Measurements from ENCODE around the gene CLNK.
"Not testable (repeated sequence)": the region's sequence is repeated elsewhere in the genome, so short reads cannot be mapped to it uniquely, and the experiment has no call there.

The CLNK gene

DNA sequence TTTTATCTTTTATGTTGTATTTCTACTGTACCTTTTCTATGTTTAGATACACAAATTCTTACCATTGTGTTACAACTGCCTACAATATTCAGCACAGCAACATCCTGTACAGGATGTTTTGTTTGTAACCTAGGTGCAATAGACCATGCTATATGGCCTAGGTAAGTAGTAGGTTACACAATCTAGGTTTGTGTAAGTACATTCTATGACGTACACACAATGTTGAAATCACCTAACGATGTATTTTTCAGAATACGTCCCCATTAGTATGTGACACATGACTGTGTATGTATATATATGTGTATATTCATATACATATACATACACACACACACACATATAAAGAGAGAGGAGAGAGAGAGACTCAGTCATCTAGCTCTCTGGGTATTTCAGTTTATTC lies 103.5 kb downstream of the CLNK start:
- no peak for DNase-seq
- CTCF ChIA-PET, result interaction anchor here (0.6 to 1.9 kb wide), 7 partner anchors 9 to 907 kb away, joined by 3 to 10 read pairs (median 3); no protein-coding TSS in a partner anchor
- Mint-ChIP-seq H3K36me3 (no peaks in the 10 kb centered on the region), H3K9me3 (no peaks in the 10 kb centered on the region), H3K4me1 (peaks cover 36% of the 10 kb centered on the region), H3K27me3 (peaks cover 3% of the 10 kb centered on the region), H3K4me3 (no peak overlapping the region), H3K27ac (no peak overlapping the region)

DNA sequence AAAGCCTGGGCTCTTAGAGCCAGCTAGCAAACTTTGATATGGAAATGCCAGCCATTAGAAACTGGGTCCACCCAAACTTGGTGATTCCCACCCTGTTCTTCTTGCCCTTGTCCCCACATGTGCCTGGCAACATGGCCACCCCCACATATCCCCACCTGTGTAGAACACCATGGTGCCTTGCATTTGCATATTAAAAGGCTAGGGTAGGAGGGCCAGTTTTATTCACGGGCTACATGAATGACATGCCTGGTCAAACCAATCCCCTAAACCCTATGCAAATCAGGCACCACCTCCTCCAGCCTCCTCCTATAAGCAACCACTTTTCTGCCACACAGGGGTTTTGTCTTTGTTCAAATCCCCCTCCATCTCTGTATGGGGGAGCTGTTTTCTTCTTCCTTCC lies 104.9 kb downstream of the CLNK start:
- Mint-ChIP-seq H3K9me3 (no peaks in the 10 kb centered on the region), H3K4me3 (no peak overlapping the region), H3K27me3 (peaks cover 3% of the 10 kb centered on the region), H3K36me3 (no peaks in the 10 kb centered on the region), H3K4me1 (peaks cover 35% of the 10 kb centered on the region), H3K27ac (no peak overlapping the region)
- CTCF ChIA-PET, result no interaction called here
- DNase-seq, result no peak

DNA sequence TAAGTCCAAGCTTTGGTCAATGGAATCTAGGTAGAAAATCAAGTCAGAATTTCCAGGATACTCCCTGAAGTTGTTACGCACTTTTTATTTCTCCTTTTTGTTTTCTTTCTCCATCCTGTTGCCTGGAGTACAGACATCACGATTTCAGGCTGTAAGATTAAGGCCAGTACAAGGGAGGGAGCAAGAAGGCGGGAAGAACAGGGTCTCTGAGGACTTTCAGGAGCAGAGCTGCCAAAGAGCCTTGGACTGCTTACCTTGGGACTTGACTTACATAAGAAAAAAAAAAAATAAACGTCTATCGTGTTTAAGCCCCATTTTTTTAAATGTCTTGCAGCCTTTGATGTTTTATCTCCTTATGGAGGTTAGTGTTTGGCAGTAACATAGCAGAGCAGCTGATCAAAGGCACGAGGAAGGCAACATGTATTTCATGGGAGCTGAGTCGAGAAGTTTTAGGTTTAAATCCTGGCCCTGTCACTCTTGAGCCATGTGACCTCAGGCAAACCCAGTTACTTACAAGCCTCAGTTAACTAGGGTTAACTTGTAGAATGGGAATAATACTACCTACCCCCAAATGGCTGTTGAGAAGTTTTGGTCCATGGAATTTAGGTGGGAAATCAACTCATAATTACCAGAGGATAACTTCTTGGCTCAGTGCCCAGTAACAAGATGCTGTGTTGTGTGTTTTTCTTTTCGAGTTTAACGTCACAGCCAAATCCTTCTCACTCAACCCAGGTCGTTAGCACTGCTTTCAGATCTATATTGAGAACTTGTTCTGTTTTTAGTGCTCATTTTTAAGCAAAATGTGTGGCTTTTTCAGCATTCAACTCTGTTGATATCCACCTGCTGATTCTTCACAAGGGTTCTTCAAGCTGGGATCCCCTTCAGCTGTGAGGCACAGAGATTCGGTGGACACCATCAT lies 106.8 kb downstream of the CLNK start:
- Mint-ChIP-seq H3K27me3 (peaks cover 3% of the 10 kb centered on the region), H3K9me3 (no peaks in the 10 kb centered on the region), H3K27ac (no peak overlapping the region), H3K4me3 (no peak overlapping the region), H3K36me3 (no peaks in the 10 kb centered on the region), H3K4me1 (peaks cover 27% of the 10 kb centered on the region)
- DNase-seq, result no peak
- CTCF ChIA-PET, result interaction anchor here (0.6 to 1.7 kb wide), 3 partner anchors 29 to 419 kb away, joined by 3 to 6 read pairs (median 4); no protein-coding TSS in a partner anchor

DNA sequence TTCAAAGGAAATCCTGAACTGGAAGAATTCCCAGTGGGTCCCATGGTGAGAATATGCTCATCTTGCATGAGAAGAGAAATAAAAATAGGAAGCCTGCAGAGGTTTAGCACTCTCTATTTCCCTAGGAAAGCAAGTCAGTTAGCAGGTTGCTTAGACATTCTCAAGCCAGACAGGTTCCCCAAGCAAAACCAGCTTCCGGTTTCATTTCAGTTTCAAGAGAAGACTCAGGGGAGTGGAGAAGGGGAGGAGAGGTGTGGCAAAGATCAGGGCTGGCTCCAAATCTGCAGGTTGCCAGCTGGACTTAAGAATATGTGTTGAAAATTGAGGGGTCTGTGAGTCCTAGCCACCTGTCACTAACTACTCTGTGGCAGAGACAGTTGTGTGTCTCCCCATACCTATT lies 107.5 kb downstream of the CLNK start:
- CTCF ChIA-PET, result interaction anchor here (0.6 to 1.7 kb wide), 4 partner anchors 28 to 419 kb away, joined by 3 to 6 read pairs (median 4); no protein-coding TSS in a partner anchor
- DNase-seq, result peak; percentile 27
- no peak overlapping the region for H3K4me3 Mint-ChIP-seq
- peaks cover 3% of the 10 kb centered on the region for H3K27me3 Mint-ChIP-seq
- H3K9me3 Mint-ChIP-seq, result no peaks in the 10 kb centered on the region
- H3K36me3 Mint-ChIP-seq, result no peaks in the 10 kb centered on the region
- H3K4me1 Mint-ChIP-seq, result peaks cover 27% of the 10 kb centered on the region
- H3K27ac Mint-ChIP-seq, result peak overlapping the region; percentile 33

DNA sequence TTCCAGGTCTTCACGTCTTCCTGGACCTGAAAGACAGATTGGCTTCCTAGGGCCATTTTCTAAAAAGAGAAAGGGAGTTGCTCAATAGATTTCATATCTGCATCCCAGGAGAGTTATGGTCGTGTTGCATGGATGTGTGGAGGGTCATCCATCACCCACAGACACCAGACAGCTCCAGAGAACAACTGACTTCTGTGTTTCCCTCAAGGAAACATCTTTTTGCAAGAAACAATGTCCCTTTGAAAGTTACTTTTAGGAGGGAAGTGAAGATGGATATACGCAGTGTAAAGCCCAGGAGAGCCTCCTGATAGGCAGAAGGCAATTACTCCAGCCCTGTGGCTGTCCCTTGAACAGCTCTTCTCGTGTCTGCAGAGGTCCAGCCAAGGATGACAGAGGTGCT lies 108.3 kb downstream of the CLNK start:
- Mint-ChIP-seq H3K27ac (no peak overlapping the region), H3K4me3 (no peak overlapping the region), H3K27me3 (peaks cover 3% of the 10 kb centered on the region), H3K9me3 (no peaks in the 10 kb centered on the region), H3K36me3 (no peaks in the 10 kb centered on the region), H3K4me1 (peaks cover 27% of the 10 kb centered on the region)
- DNase-seq, result no peak
- CTCF ChIA-PET, result interaction anchor here (1.4 to 1.7 kb wide), 2 partner anchors 43 to 418 kb away, joined by 4 to 6 read pairs; no protein-coding TSS in a partner anchor

DNA sequence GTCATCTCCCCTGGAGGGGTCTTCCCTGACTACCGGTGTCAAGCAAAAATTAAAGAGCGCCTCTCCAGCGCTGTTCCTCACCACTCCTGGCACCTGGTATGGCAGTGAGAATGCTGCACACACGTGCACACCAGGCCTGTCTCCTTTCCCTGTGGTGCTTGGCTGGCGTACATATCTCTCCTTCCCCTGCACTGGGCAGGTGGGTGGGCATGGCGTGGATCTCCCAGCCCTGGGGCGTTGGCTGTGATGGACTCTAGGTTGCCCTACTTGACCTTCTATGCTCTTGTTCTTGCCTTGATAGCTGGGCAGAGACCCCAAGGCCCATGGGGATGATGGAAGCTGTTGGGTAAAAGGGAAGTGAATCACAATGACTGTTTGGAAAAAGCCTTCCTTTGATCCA lies 109.2 kb downstream of the CLNK start:
- Mint-ChIP-seq H3K36me3 (no peaks in the 10 kb centered on the region), H3K27ac (no peak overlapping the region), H3K4me1 (peaks cover 27% of the 10 kb centered on the region), H3K27me3 (peaks cover 3% of the 10 kb centered on the region), H3K4me3 (no peak overlapping the region), H3K9me3 (no peaks in the 10 kb centered on the region)
- DNase-seq, result no peak
- CTCF ChIA-PET, result no interaction called here

DNA sequence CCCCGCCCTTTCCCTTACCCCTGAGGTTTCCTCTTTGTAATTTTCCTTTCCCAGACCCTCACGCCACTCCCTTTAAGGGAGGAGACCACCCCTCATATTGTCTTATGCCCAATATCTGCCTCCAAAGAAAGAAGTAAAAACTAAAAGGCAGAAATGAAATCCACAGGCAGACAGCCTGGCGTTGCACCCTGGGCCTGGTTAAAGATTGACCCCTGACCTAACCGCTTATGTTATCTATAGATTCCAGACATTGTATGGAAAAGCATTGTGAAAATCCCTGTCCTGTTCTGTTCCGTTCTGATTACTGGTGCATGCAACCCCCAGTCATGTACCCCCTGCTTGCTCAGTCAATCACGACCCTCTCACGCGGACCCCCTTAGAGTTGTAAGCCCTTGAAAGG lies 110.0 kb downstream of the CLNK start:
- H3K27me3 Mint-ChIP-seq, H3K27ac Mint-ChIP-seq, H3K4me3 Mint-ChIP-seq, H3K36me3 Mint-ChIP-seq, DNase-seq, CTCF ChIA-PET, H3K9me3 Mint-ChIP-seq: not testable (repeated sequence)
- peaks cover 27% of the 10 kb centered on the region for H3K4me1 Mint-ChIP-seq

DNA sequence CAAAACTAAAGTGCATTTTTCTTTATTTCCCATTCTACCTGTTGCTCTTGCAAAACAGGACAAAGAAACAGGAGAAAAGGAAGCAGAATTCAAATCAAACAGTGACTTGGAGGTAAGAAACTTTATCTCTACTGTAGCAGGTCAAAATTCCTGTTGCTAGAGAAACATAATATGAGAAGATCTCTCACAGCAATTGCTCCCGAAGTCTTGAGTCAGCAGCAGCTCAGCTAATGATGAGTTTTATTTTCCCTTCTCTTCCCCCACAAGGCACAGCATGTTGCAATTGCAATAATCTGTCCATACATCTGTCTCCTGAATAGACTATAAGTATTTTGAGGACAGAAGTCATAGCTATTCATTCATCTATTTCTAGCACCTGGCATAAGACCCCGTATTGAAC lies 112.7 kb downstream of the CLNK start:
- Mint-ChIP-seq H3K27ac (no peak overlapping the region), H3K4me3 (no peak overlapping the region), H3K27me3 (peaks cover 12% of the 10 kb centered on the region), H3K9me3 (no peaks in the 10 kb centered on the region), H3K4me1 (peaks cover 15% of the 10 kb centered on the region), H3K36me3 (no peaks in the 10 kb centered on the region)
- CTCF ChIA-PET, result no interaction called here
- DNase-seq, result no peak

DNA sequence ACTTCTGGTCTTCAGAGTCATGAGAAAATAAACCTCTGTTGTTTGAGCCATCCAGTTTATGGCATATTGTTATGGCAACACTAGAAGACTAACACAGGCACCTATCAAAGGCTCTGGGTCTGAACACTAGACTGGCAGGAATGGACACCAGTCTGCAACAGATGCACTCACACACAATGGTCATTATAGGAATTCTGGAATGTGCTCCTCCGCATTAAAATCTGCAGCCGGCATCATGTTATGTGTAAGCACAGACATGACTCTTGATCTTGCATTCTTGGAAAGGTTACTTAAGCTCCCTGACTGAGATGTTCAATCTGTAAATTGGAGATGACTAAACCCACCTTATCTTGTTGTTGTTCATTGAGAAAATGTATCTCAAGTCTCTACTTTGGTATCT lies 115.1 kb downstream of the CLNK start:
- H3K36me3 Mint-ChIP-seq, result no peaks in the 10 kb centered on the region
- no peaks in the 10 kb centered on the region for H3K9me3 Mint-ChIP-seq
- no peak overlapping the region for H3K4me3 Mint-ChIP-seq
- no peak for DNase-seq
- H3K27ac Mint-ChIP-seq, result no peak overlapping the region
- H3K4me1 Mint-ChIP-seq, result peaks cover 5% of the 10 kb centered on the region
- CTCF ChIA-PET, result no interaction called here
- H3K27me3 Mint-ChIP-seq, result peaks cover 12% of the 10 kb centered on the region

DNA sequence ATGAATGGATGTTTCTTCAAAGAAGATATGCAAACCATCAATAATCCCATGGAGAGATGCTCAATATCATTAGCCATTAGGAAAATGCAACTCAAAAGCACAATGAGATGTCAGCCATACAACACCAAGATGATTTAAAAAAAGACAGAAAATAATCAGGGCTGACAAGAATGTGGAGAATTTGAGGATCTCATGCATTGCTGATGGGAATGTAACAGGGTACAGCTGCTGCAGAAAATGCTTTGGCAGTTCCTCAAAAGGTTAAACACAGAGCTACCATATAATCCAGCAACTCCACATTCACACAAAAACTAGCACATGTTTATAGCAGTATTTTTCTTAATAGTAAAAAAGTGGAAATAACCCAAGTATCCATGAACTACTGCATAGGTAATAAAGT lies 116.8 kb downstream of the CLNK start:
- no peaks in the 10 kb centered on the region for H3K9me3 Mint-ChIP-seq
- H3K27ac Mint-ChIP-seq, result no peak overlapping the region
- H3K36me3 Mint-ChIP-seq, result no peaks in the 10 kb centered on the region
- peaks cover 12% of the 10 kb centered on the region for H3K27me3 Mint-ChIP-seq
- H3K4me1 Mint-ChIP-seq, result no peaks in the 10 kb centered on the region
- CTCF ChIA-PET, result no interaction called here
- no peak overlapping the region for H3K4me3 Mint-ChIP-seq
- DNase-seq, result no peak

DNA sequence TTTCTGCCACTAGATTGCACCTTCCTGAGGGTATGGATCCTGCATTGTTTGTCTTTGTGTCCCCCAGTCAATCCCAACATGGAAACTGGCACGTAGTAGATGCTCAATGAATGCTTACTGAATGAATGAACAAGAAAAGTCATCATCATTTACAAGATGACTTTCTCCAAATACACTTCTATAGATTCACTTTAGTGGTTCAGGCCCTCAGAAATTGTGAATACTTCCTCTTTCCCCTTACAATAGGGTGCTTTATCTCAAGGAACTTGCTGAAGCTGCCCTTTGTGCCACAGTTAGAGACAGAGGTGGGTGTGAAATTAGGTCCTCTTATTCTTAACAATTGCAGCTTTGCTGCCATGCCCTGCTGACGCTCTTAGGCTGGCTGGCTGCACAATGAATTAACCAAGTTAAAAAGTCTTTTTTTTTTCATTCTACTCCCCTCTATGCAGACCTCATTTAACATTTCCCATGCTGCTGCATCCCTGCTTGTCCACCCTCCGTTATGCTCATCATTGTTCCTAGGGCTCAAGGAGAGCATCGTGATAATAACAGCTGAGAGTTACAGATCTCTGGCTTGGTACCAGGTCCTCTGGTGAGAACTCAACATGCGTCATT lies 119.3 kb downstream of the CLNK start:
- no peak overlapping the region for H3K27ac Mint-ChIP-seq
- H3K9me3 Mint-ChIP-seq, result no peaks in the 10 kb centered on the region
- no peak for DNase-seq
- CTCF ChIA-PET, result interaction anchor here (1.3 kb wide), 1 partner anchor 17 kb away, joined by 3 read pairs; no protein-coding TSS in a partner anchor
- no peaks in the 10 kb centered on the region for H3K4me1 Mint-ChIP-seq
- no peaks in the 10 kb centered on the region for H3K36me3 Mint-ChIP-seq
- H3K27me3 Mint-ChIP-seq, result peaks cover 18% of the 10 kb centered on the region
- H3K4me3 Mint-ChIP-seq, result no peak overlapping the region

DNA sequence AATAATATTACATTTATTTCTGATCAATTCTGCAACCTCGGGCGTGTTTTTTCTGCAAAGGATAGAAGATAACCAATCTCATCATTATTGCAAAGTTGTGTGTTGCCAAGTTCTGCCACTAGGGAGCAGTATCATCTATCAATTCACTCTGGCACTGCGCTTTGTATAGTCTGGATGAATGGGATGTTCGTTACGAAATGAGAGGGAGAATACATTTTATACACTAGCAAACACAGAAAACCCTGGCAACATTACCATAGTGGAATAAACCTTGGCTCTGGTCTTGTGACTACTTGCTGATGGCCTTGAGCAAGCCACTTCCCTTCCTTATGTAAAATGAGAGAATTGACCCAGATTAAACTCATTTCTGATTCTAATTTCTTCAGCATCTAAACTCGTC lies 129.9 kb downstream of the CLNK start:
- Mint-ChIP-seq H3K4me3 (no peak overlapping the region), H3K4me1 (peaks cover 2% of the 10 kb centered on the region), H3K36me3 (no peaks in the 10 kb centered on the region), H3K27ac (no peak overlapping the region), H3K9me3 (no peaks in the 10 kb centered on the region), H3K27me3 (peaks cover 9% of the 10 kb centered on the region)
- DNase-seq, result peak; percentile 65
- CTCF ChIA-PET, result interaction anchor here (0.7 to 10.4 kb wide), 8 partner anchors 27 to 1165 kb away, joined by 3 to 85 read pairs (median 3); no protein-coding TSS in a partner anchor

DNA sequence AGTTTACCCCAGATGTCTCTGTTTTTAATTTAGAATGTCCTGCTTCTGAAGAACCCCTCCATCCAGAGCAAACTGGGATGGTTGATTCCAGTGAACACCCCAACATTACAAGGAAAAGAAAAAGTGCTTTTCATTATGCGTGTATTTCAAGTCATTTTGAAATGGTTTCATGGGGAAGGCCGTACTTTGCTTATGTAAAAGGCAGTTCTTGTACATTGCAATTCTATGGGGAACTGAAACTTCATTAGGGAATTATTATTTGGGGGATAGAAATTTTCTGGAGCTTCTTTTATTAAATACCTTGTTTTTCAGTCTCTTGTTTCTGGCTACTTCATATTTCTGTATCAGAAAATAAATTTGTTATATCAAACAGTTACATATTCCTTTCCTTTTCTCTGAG lies 130.4 kb downstream of the CLNK start:
- CTCF ChIA-PET, result interaction anchor here (0.7 to 10.4 kb wide), 5 partner anchors 16 to 395 kb away, joined by 4 to 85 read pairs (median 5); no protein-coding TSS in a partner anchor
- no peak for DNase-seq
- H3K9me3 Mint-ChIP-seq, result no peaks in the 10 kb centered on the region
- H3K27me3 Mint-ChIP-seq, result peaks cover 5% of the 10 kb centered on the region
- H3K36me3 Mint-ChIP-seq, result no peaks in the 10 kb centered on the region
- peaks cover 2% of the 10 kb centered on the region for H3K4me1 Mint-ChIP-seq
- H3K27ac Mint-ChIP-seq, result no peak overlapping the region
- H3K4me3 Mint-ChIP-seq, result no peak overlapping the region

DNA sequence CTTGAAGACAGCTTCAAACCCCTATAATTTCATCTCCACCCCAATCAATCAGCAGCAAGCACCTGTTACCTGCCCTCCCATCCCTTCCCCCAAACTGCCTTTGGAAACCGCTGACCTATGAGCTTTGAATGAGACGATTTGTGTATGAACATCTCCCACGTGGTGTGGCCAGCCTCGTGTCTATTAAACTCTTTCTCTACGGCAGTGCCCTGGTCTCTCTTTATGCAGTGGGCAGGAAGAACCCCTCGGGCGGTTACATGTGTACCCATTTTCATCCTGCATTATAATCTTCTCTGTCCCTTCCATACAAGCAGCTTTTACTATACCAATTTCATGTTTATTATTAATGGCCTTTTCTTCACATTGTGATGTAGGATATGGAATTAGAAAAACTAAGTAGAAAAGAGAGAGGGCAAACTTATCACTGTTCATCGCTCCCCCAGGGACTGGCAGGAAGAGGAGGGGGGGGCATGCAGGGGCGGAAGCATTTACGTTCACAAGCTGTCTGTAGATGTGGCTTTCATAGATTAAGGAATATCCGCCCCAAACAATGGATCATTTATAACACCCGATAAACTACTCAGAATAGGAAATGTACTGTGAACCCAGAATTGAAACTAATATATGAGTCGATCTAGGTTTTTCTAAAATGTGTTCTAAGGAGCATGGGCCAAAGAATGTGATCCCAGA lies 131.8 kb downstream of the CLNK start:
- Mint-ChIP-seq H3K27ac (no peak overlapping the region), H3K4me1 (peaks cover 2% of the 10 kb centered on the region), H3K27me3 (peaks cover 5% of the 10 kb centered on the region), H3K4me3 (no peak overlapping the region), H3K36me3 (no peaks in the 10 kb centered on the region), H3K9me3 (no peaks in the 10 kb centered on the region)
- no peak for DNase-seq
- CTCF ChIA-PET, result interaction anchor here (1.3 to 10.4 kb wide), 4 partner anchors 15 to 393 kb away, joined by 3 to 85 read pairs (median 4); no protein-coding TSS in a partner anchor

Measured in activated naive CD4-positive, alpha-beta T cell treated with anti-CD3 and anti-CD28 coated beads, Interleukin-2, amount 10 ng/mL, durations not matched to agents 7 days and 5 days (primary cell).